ENCODE measurements around the gene PAH. TPM values are rescaled to one million over a fixed set of nuclear protein-coding genes. Genes with fewer than 3 reads are reported as not detected.

PAH gene
- total RNA-seq, 1 experiment from 2014 or later = not detected

DNA sequence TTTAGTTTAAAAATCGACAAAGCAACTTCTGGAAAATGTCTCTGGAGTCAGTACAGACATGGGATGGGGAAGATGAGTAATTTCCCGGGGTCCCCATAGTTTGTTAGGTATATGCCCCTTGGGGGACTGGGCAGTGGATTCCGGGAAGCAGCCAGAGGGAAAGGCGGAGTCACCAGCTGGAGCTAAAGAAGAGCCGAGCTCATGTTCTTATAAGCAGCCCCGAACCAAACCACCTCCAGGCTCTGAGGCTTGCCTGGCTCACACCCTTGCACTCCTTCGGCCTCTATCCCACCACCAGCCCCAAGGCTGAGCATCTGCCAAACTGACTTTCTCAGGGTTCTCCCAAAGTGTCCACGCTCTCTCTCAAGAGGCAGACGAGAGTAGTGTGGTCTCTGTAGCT lies 117.8 kb downstream of the PAH start:
- DNase-seq (ENCODE audit: low read depth) = no peak
- in situ Hi-C loops (cut with HindIII; ENCODE audit: low pct_unique_long_range_greater_than_20kb, low sequenced_read_pairs) = no loop called here

- DNase-seq (ENCODE audit: low read depth) = no peak
- in situ Hi-C loops (cut with HindIII; ENCODE audit: low pct_unique_long_range_greater_than_20kb, low sequenced_read_pairs) = no loop called here
Observed at GRCh38 chr12:102797528-102797927, 119.5 kb downstream of the PAH start.

DNA sequence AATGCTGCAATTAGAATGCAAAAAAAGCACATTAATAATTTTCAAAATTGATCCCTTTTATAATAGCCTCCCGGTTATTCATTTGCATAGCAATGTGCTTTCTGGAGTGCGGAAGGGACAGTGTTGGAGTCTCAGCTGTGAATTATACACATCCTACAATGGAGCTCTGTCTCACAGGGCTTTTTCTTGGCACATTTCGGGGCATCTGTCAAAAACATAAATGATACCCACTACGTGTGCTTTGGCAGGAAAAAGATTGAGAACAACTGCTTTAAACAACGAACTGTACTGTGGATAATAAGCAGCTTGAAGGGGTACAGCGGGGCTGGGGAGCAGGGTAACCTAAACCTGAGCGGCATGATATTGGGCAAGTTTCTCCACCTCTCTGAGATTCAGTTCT lies 123.1 kb downstream of the PAH start:
- DNase-seq (ENCODE audit: low read depth) = no peak
- in situ Hi-C loops (cut with HindIII; ENCODE audit: low pct_unique_long_range_greater_than_20kb, low sequenced_read_pairs) = no loop called here

Other genes with a start within 250 kb of the PAH start
- gene ASCL1, start 40.4 kb upstream of the PAH start, total RNA-seq (2014; rRNA removed; shearing (Covaris generic); ENCODE audit: low replicate concordance) = not detected in 2 replicates

Measured in Caki2 (cell line).